SK-N-SH treated with all-trans-retinoic acid at 6 μM for 48 hours (cell line): ENCODE results near the gene UBE2E1.

ENCODE experiments used
- ATAC-seq: fragments of 200-7000 bp; cut with Tn5 transposase; 3 replicates; pipeline ENCODE4 v1.9.1; 2020; ENCODE audit warnings: mild to moderate bottlenecking, moderate library complexity
- ARNTL ChIP-seq: fragments of 450-650 bp; formaldehyde crosslinking; IDR thresholded peaks from 2 replicates; pipeline ENCODE4 v1.5.0; 2020; ENCODE audit warnings: low read depth, mild to moderate bottlenecking, moderate library complexity, borderline replicate concordance
- BACH2 ChIP-seq: fragments of 250-450 bp; sonication (Bioruptor Pico); IDR thresholded peaks from 2 replicates; pipeline ENCODE4 v1.9.0; 2021; ENCODE audit warnings: mild to moderate bottlenecking, borderline replicate concordance
- CREB5 ChIP-seq: fragments of 250-450 bp; sonication (Bioruptor Pico); IDR thresholded peaks from 2 replicates; pipeline ENCODE4 v1.5.1; 2020; ENCODE audit warnings: low read depth, mild to moderate bottlenecking, moderate library complexity
- CSDC2 ChIP-seq: fragments of 250-450 bp; sonication (Bioruptor Pico); IDR thresholded peaks from 2 replicates; pipeline ENCODE4 v1.5.0; 2020; ENCODE audit warnings: mild to moderate bottlenecking, moderate library complexity
- CSRNP3 ChIP-seq: fragments of 250-450 bp; sonication (Bioruptor Pico); IDR thresholded peaks from 2 replicates; pipeline ENCODE4 v1.5.1; 2021; ENCODE audit warnings: mild to moderate bottlenecking, moderate library complexity
- ESRRG ChIP-seq: fragments of 250-450 bp; sonication (Bioruptor Pico); IDR thresholded peaks from 2 replicates; pipeline ENCODE4 v1.6.1; 2021; ENCODE audit warnings: mild to moderate bottlenecking
- GLIS3 ChIP-seq: fragments of 250-450 bp; sonication (Bioruptor Pico); IDR thresholded peaks from 2 replicates; pipeline ENCODE4 v1.5.0; 2020; ENCODE audit warnings: mild to moderate bottlenecking, moderate library complexity
- ISL1 ChIP-seq: fragments of 250-450 bp; sonication (Bioruptor Pico); IDR thresholded peaks from 2 replicates; pipeline ENCODE4 v2.1.2; 2022; ENCODE audit warnings: mild to moderate bottlenecking, moderate library complexity
- OSR1 ChIP-seq: fragments of 250-450 bp; sonication (Bioruptor Pico); IDR thresholded peaks from 2 replicates; pipeline ENCODE4 v1.8.0; 2022; ENCODE audit warnings: moderate library complexity, mild to moderate bottlenecking, inconsistent platforms
- PATZ1 ChIP-seq: fragments of 250-450 bp; sonication (Bioruptor Pico); IDR thresholded peaks from 2 replicates; pipeline ENCODE4 v1.8.0; 2020; ENCODE audit warnings: mild to moderate bottlenecking, moderate library complexity, borderline replicate concordance
- PPARA ChIP-seq: fragments of 250-450 bp; sonication (Bioruptor Pico); IDR thresholded peaks from 2 replicates; pipeline ENCODE4 v1.5.0; 2020; ENCODE audit warnings: mild to moderate bottlenecking, borderline replicate concordance
- RARB ChIP-seq: fragments of 250-450 bp; sonication (Bioruptor Pico); IDR thresholded peaks from 2 replicates; pipeline ENCODE4 v1.8.0; 2021; ENCODE audit warnings: mild to moderate bottlenecking, moderate library complexity
- SNAI2 ChIP-seq: fragments of 250-450 bp; sonication (Bioruptor Pico); IDR thresholded peaks from 2 replicates; pipeline ENCODE4 v1.5.0; 2020; ENCODE audit warnings: mild to moderate bottlenecking, moderate library complexity
- TCF4 ChIP-seq: fragments of 250-450 bp; sonication (Bioruptor Pico); IDR thresholded peaks from 2 replicates; pipeline ENCODE4 v1.8.0; 2021; ENCODE audit warnings: mild to moderate bottlenecking, moderate library complexity, borderline replicate concordance
- TOX ChIP-seq: fragments of 250-450 bp; sonication (Bioruptor Pico); IDR thresholded peaks from 2 replicates; pipeline ENCODE4 v1.8.0; 2021; ENCODE audit warnings: mild to moderate bottlenecking, moderate library complexity, borderline replicate concordance
- TSHZ2 ChIP-seq: fragments of 250-450 bp; sonication (Bioruptor Pico); IDR thresholded peaks from 2 replicates; pipeline ENCODE4 v1.5.0; 2020; ENCODE audit warnings: mild to moderate bottlenecking, moderate library complexity
- ZC3H10 ChIP-seq: fragments of 250-450 bp; sonication (Bioruptor Pico); IDR thresholded peaks from 2 replicates; pipeline ENCODE4 v1.5.1; 2021; ENCODE audit warnings: mild to moderate bottlenecking, moderate library complexity
- ZFP3 ChIP-seq: fragments of 250-450 bp; sonication (Bioruptor Pico); IDR thresholded peaks from 2 replicates; pipeline ENCODE4 v1.5.0; 2020; ENCODE audit warnings: mild to moderate bottlenecking, moderate library complexity
- ZFP30 ChIP-seq: fragments of 450-650 bp; formaldehyde crosslinking; IDR thresholded peaks from 2 replicates; pipeline ENCODE4 v1.5.0; 2022; ENCODE audit warnings: mild to moderate bottlenecking, moderate library complexity
- ZNF565 ChIP-seq: fragments of 450-650 bp; formaldehyde crosslinking; conservative IDR thresholded peaks from 2 replicates; pipeline ENCODE4 v1.5.0; 2020; ENCODE audit warnings: low read depth, mild to moderate bottlenecking, moderate library complexity
- ZNF70 ChIP-seq: fragments of 450-650 bp; formaldehyde crosslinking; IDR thresholded peaks from 2 replicates; pipeline ENCODE4 v1.5.0; 2020; ENCODE audit warnings: mild to moderate bottlenecking, moderate library complexity
- ZNF8 ChIP-seq: fragments of 450-650 bp; formaldehyde crosslinking; IDR thresholded peaks from 2 replicates; pipeline ENCODE4 v1.5.0; 2020; ENCODE audit warnings: mild to moderate bottlenecking, moderate library complexity

The UBE2E1 gene

GRCh38 chr3:23888617-23889228 is 83.0 kb downstream of the UBE2E1 start:
- ATAC-seq = 0 out of 3 replicates have a peak, but pooled peaks have one; percentile 44
- no peak for TF ChIP-seq ZNF8
- no peak for TF ChIP-seq ZC3H10 (CRISPR knock-in tag)
- TF ChIP-seq ESRRG (CRISPR knock-in tag) = no peak
- TF ChIP-seq RARB (CRISPR knock-in tag) = no peak
- no peak for TF ChIP-seq TSHZ2
- no peak for TF ChIP-seq ZNF565
- TF ChIP-seq ZNF70 (CRISPR knock-in tag) = no peak
- TF ChIP-seq BACH2 (CRISPR knock-in tag) = no peak
- TF ChIP-seq ZFP30 = no peak
- no peak for TF ChIP-seq ISL1 (CRISPR knock-in tag)

- ATAC-seq = no peak
- TF ChIP-seq PPARA = no peak
- no peak for TF ChIP-seq ARNTL (CRISPR knock-in tag)
- no peak for TF ChIP-seq ESRRG (CRISPR knock-in tag)
- TF ChIP-seq CSRNP3 = no peak
- no peak for TF ChIP-seq ZFP30
- no peak for TF ChIP-seq ZNF565
- TF ChIP-seq BACH2 (CRISPR knock-in tag) = no peak
- TF ChIP-seq ISL1 (CRISPR knock-in tag) = no peak
- no peak for TF ChIP-seq ZC3H10 (CRISPR knock-in tag)
These were observed 83.6 kb downstream of the UBE2E1 start for GRCh38 chr3:23889386-23889785.

- no peak for ATAC-seq
- TF ChIP-seq TSHZ2 (no peak), ZNF8 (no peak), CSDC2 (CRISPR knock-in tag) (no peak), TOX (CRISPR knock-in tag) (no peak), OSR1 (CRISPR knock-in tag) (no peak), ARNTL (CRISPR knock-in tag) (no peak), SNAI2 (CRISPR knock-in tag) (no peak), ZFP3 (CRISPR knock-in tag) (no peak), ZFP30 (no peak), CREB5 (no peak), PPARA (no peak), BACH2 (CRISPR knock-in tag) (no peak), ESRRG (CRISPR knock-in tag) (no peak)
These were observed 84.2 kb downstream of the UBE2E1 start for GRCh38 chr3:23889950-23890349.

- no peak for ATAC-seq
- no peak for TF ChIP-seq ISL1 (CRISPR knock-in tag)
- TF ChIP-seq PATZ1 (CRISPR knock-in tag) = no peak
- no peak for TF ChIP-seq ZC3H10 (CRISPR knock-in tag)
- TF ChIP-seq RARB (CRISPR knock-in tag) = no peak
- TF ChIP-seq ZFP3 (CRISPR knock-in tag) = no peak
- no peak for TF ChIP-seq ZNF70 (CRISPR knock-in tag)
- no peak for TF ChIP-seq SNAI2 (CRISPR knock-in tag)
- no peak for TF ChIP-seq GLIS3 (CRISPR knock-in tag)
- TF ChIP-seq TOX (CRISPR knock-in tag) = no peak
- no peak for TF ChIP-seq ESRRG (CRISPR knock-in tag)
- TF ChIP-seq ZNF8 = no peak
- no peak for TF ChIP-seq OSR1 (CRISPR knock-in tag)
- no peak for TF ChIP-seq PPARA
- TF ChIP-seq TCF4 (CRISPR knock-in tag) = no peak
- no peak for TF ChIP-seq BACH2 (CRISPR knock-in tag)
These were observed 88.7 kb downstream of the UBE2E1 start for GRCh38 chr3:23894254-23895061.
